Stimulated activated CD4-positive, alpha-beta T cell treated with anti-CD3 and anti-CD28 coated beads, Interleukin-1b, Interleukin-23, amount 100 ng/mL, for 48 hours (primary cell): ENCODE data around the gene ZBTB7C.
A peak's percentile ranks its signal among the peaks of the same experiment; 100 is the strongest.

Experiments used
- DNase-seq: peaks from one replicate; pipeline ENCODE4 v3.0.0-alpha.2; 2020

ZBTB7C gene

GRCh38 chr18:48026216-48026615 lies 383.0 kb downstream of the ZBTB7C start:
- no peak for DNase-seq

- DNase-seq: no peak
Observed at GRCh38 chr18:48024881-48025660, 384.1 kb downstream of the ZBTB7C start.

DNA sequence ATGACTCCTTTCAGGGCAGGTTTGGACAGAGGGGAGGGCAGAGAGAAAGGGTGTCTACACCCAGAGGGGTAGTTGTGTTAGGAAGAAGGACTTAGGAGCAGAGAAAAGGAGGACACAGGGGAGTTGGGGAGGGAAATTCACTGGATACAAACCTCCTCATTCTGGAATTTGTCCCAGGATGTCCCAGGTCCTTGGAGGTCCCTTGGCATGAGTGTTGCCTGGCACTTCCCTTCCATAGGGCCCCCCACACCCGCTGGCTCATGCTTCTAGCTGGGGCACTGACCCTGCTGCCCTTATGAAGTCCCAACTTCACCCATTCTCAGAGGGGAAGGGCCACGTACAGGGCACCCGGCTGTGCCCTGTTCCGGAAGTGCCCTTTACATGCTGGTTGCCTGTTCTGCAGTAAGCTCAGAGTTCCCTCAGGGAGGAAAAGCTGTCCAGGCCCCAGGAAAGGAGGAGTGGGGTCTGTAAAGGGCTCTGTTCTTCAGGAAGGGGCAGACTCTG lies 385.1 kb downstream of the ZBTB7C start:
- DNase-seq: no peak

DNA sequence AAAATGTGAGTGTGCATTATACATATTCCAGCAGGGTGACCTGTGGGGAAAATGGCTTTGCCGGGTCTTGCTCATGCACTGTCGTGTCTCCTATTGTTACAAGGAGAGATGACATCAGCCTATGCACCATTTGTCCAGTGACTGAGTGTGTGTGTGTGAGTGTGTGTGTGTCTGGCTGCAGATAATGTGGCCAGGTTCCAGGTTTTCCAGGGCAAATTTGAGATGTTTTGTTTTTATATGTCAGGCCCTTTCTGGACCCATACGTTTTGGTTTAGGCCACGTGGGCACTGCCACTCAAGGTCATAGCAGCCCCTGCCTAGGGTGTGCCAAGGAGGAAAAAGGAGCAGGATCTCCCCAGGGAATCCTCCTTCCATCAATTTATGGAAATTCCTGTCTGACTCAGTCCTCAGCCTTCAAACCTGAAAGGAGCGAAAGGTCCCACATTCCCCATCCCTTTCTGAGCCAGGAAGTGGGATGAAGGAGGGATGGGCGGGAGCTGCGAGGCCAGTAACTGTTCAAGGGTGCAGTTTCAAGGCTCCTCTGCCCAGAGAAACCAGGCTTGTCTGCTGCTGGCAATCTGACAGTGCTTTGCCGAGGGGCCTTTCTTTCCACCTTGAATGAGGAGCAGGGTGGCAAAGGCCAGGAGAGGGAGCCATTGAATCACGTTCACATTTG lies 385.7 kb downstream of the ZBTB7C start:
- DNase-seq: no peak

DNA sequence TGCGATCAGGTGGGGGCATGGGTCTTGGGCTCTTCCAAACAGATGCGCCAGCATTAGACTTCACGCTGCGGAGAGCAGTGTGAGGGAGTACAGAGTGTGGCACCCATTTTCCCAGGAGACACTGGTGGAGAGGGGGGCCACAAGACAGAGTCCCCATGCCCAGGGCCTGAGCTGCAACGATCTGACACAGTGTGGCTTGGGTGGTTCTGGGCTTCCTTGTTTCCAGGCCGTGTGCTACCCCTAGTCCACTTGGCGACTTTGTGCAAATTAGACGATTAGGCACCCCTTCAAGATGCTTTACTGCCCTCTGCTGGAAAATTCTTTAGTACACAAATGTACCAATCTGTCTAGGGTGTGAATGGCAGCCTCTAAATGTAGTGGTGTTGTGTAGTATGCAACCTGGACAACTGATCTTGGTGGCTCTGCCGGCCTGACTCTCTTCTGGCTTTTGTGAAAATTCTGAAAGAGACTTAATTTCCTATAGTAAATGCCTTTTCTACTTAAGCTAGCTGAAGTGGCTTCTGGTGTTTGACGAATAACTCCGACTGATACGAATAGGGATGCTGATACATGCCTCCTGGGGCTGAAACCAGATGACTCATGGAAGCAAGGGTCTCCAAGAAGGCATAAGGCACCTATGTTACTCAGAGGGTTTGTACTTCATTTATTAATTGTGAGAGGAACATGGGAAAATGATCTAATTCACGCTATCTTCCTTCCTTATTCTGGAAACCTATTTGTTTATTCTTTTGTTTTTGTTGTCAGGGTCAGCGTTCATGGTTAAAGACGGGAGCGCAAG lies 386.5 kb downstream of the ZBTB7C start:
- DNase-seq: no peak

DNA sequence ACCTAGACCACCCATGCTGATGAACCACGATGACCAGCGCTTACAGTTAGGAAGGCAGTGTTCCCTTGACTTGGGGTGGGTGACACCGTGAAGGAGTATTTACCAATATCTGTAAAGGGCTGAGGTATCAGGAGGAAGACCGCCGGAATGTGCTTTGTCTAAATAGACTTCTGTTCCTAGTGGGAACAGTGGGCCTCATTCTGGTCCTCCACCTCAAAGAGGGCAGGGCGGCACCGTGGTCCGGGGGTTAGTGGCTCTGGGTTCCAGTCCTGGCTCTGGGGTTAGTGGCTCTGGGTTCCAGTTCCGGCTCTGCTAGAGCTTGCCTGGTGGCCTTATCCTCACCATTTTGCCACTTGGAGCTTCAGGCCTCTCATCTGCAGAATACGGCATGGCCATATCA lies 387.2 kb downstream of the ZBTB7C start:
- no peak for DNase-seq

DNA sequence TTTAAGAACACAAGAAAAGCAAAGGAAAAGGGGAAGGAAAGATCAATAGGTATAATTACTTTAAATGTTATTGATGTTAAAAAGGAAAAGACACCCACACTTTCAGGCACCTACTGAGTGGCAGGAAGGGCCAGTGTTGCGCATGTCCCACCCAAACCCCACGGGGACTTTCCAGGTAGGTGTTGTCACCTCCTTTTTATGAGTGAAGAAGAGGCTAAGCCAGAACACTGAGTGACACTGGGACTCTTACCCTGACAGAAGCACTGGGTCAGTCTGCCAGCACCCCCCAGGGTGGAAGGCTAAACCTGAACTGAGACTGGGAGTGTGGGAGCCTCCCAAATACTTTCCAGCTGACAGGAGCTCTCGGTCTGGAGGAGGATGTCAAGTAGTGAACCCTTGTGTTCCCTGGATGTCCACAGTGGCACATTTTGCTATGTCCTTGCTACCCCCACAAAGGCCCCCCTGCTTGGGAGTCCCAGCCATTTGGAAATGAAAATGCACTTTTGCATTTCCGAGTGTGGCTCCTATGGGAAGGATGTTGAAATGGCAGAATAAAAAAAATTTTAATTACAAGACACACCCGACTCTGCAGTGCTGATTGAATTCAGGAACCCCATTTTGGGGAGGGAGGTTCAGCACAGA lies 387.8 kb downstream of the ZBTB7C start:
- DNase-seq: no peak

- DNase-seq: no peak
Observed at GRCh38 chr18:48020337-48021250, 388.6 kb downstream of the ZBTB7C start.

- no peak for DNase-seq
Observed at GRCh38 chr18:48019557-48020325, 389.4 kb downstream of the ZBTB7C start.

DNA sequence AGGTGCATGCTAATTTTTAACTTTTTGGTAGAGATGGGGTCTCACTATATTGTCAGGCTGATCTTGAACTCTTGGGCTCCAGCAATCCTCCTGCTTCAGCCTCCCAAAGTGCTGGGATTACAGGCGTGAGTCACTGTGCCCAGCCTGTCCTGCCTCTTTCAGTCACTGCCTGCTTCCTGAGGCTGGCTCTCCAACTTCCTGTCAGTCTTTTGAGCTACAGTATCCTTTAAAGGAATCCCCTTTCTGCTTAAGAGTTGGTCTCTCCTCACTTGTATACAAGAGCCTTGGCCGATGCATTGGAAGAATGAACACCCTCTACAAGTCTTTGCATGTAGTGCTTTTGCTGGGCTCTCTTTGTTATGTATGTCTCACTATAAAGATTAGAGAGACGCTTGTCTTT lies 390.3 kb downstream of the ZBTB7C start:
- no peak for DNase-seq

GRCh38 chr18:48017635-48018034 lies 391.5 kb downstream of the ZBTB7C start:
- no peak for DNase-seq

GRCh38 chr18:48013162-48013561 lies 396.0 kb downstream of the ZBTB7C start:
- DNase-seq: no peak

- DNase-seq: no peak
Observed at GRCh38 chr18:48011926-48012465, 397.2 kb downstream of the ZBTB7C start.

GRCh38 chr18:48010264-48010663 lies 398.9 kb downstream of the ZBTB7C start:
- DNase-seq: no peak

DNA sequence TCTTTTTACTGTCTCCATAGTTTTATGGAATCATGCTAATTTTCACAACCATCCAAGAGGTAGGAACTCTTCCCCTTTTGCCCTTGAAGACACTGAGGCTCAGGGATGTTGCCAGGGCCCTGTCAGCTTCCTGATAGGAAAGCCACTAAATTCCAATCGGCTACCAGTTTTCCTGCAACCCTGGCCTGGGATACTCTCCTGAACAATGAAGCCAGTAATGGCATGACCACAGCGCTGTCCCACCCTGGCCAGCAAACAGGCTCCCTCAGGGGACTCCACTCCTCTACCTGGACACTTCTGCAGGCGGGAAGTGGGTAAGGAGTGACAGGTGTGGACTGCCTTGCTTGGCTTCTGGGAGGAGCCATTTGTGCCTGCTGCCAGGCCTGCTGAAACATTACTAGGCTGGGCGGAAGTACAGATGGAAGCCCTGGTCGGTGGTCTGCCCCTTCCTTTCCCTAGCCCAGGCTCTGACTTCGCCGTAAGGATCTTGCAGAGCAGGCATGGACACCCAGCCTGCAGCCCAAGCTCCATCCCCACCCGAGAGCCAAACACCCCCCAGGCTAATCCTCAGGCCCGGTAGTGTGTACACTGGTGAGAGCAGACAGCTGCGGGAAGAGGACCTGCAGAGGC lies 400.0 kb downstream of the ZBTB7C start:
- DNase-seq: no peak

DNA sequence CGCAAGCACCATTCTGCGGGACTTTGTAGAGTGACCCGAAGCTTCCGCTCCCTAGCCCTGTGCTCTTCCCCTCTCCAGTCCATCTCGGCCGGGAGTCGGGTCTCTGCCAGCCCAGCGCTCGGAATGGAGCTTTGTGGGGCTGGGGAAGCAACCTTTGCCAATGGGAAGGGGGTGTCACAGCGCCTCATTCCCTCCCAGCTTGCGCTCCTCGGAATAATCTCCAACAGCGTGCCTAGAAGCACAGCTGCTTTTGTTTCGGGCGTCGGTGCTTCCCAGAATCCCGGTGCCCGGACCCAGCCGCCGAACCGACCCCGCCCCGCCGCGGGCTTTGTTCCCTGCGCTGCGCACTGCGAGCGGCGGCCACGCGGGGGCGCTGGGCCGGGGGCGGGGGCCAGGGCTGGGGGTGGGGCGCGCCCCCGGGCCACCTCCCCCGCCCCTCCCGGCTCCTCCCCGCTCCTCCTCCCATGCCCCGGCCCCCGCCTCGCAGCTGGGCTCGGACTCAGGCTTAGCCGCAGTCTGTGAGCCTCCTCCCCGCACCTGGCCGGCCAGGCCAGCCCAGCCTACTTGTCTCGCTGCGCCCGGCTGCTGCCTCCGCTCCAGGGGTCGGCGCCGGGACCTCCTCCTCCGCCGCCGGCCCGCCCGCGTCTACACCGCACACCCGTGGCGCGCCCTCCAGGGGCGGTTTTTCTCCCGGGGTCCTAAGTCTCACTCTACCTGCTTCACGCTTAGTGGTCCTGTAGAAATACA lies 401.1 kb downstream of the ZBTB7C start:
- DNase-seq: peak; percentile 14

DNA sequence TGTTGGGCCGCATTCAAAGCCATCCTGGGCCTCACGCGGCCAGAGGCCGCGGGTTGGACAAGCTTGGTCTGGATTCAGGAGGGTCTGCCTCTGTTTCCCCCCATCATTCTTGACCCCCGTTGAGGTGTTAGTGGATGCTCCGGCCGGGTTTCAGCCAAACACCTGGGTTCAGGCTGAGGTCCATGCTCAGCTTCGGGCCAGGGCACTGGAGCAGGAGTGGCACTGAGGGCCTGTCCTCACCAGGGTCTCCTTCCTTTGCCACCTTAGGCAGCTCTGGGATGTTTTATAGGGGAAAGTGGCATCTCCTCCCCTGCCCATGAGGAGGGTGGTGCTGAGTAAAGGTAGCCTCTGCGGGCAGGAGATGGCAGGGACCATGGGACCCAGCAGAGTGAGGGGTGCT lies 401.8 kb downstream of the ZBTB7C start:
- no peak for DNase-seq

GRCh38 chr18:48006415-48007175 lies 402.6 kb downstream of the ZBTB7C start:
- DNase-seq: no peak

- DNase-seq: no peak
Observed at GRCh38 chr18:48004577-48004976, 404.6 kb downstream of the ZBTB7C start.
